SK-N-SH (cell line): Measurements from ENCODE around the gene MCF2L2. TPM values are rescaled to one million over a fixed set of nuclear protein-coding genes. Genes with fewer than 3 reads are reported as not detected.

Experiments
- CTCF ChIA-PET: fragments of 300-600, 350-600 bp; formaldehyde crosslinking; extraction: SDS; loops from one replicate; lab custom pipeline; 2021; lab: Yijun Ruan, JAX
- POLR2A ChIA-PET: fragments of 350-600 bp; sonication (Branson Sonifier 250); formaldehyde crosslinking; extraction: SDS; loops from one replicate; lab custom pipeline; 2020; ENCODE audit warnings: antibody characterized with exemption, inconsistent platforms; lab: Yijun Ruan, JAX
- DNase-seq: peaks from one replicate; pipeline ENCODE4 v3.0.0; 2012
- H2AFZ ChIP-seq: fragments of 200-600 bp; sonication (generic); 2 replicates; pipeline ENCODE4 v1.8.1; 2016; ENCODE audit warnings: antibody characterized with exemption, mild to moderate bottlenecking, low read depth
- H3F3A ChIP-seq: fragments of 200-600 bp; sonication (generic); replicated peaks from 2 replicates; pipeline ENCODE3; 2016; ENCODE audit warnings: antibody characterized with exemption, mild to moderate bottlenecking; ENCODE audit not compliant: insufficient read depth
- H3K27ac ChIP-seq, 2 experiments: fragments of 200-500 bp in 1 of 2; fragments of 200-600 bp in 1 of 2; sonication (Bioruptor generic) in 1 of 2; sonication (generic), shearing (Covaris generic) in 1 of 2; 2 replicates each; pipeline versions ENCODE4 v1.5.1 to v1.6.1; 2014 to 2016; ENCODE audit warnings: low read depth in 2 of 2, inconsistent platforms in 1 of 2, low read length in 1 of 2, mild to moderate bottlenecking in 1 of 2, mixed read lengths in 1 of 2
- H3K27me3 ChIP-seq: fragments of 200-600 bp; sonication (generic), shearing (Covaris generic); 2 replicates; pipeline ENCODE4 v1.6.1; 2016; ENCODE audit warnings: mixed run types; ENCODE audit not compliant: insufficient read depth
- H3K36me3 ChIP-seq, 2 experiments: fragments of 200-500 bp in 1 of 2; fragments of 200-600 bp in 1 of 2; sonication (Bioruptor generic) in 1 of 2; sonication (generic) in 1 of 2; replicated peaks in 1 of 2; 2 replicates each; pipeline versions ENCODE3 to v1.5.1; 2014 to 2016; ENCODE audit warnings: low read length in 1 of 2, mild to moderate bottlenecking in 1 of 2; ENCODE audit not compliant: insufficient read depth in 2 of 2, control insufficient read depth in 1 of 2
- H3K4me1 ChIP-seq, 2 experiments: fragments of 200-500 bp in 1 of 2; fragments of 200-600 bp in 1 of 2; sonication (Bioruptor generic) in 1 of 2; sonication (generic), shearing (Covaris generic) in 1 of 2; 2 replicates each; pipeline versions ENCODE4 v1.5.1 to v1.6.1; 2014 to 2016; ENCODE audit warnings: low read depth in 1 of 2, low read length in 1 of 2, mixed run types in 1 of 2; ENCODE audit not compliant: insufficient read depth in 2 of 2, control insufficient read depth in 1 of 2
- H3K4me2 ChIP-seq: fragments of 200-600 bp; sonication (generic), shearing (Covaris generic); 2 replicates; pipeline ENCODE4 v1.6.1; 2017; ENCODE audit warnings: mixed run types
- H3K4me3 ChIP-seq, 2 experiments: fragments of 200-500 bp in 1 of 2; fragments of 200-600 bp in 1 of 2; sonication (Bioruptor generic) in 1 of 2; sonication (generic), shearing (Covaris generic) in 1 of 2; 2 replicates each; pipeline versions ENCODE4 v1.5.1 to v1.8.1; 2014 to 2016; ENCODE audit warnings: low read depth in 2 of 2, inconsistent platforms in 1 of 2, low read length in 1 of 2, mild to moderate bottlenecking in 1 of 2, mixed read lengths in 1 of 2, moderate library complexity in 1 of 2
- H3K79me2 ChIP-seq: fragments of 200-600 bp; sonication (generic); 2 replicates; pipeline ENCODE4 v1.8.1; 2017; ENCODE audit warnings: mild to moderate bottlenecking; ENCODE audit not compliant: insufficient read depth
- H3K9ac ChIP-seq: fragments of 200-600 bp; sonication (generic); 2 replicates; pipeline ENCODE4 v1.6.1; 2017; ENCODE audit warnings: mixed run types
- H3K9me2 ChIP-seq: fragments of 200-600 bp; sonication (generic); 2 replicates; pipeline ENCODE4 v1.6.1; 2017; ENCODE audit warnings: mixed run types
- H3K9me3 ChIP-seq: fragments of 200-600 bp; sonication (generic); 2 replicates; pipeline ENCODE4 v1.6.1; 2017; ENCODE audit warnings: mixed run types, mild to moderate bottlenecking, moderate library complexity
- H4K20me1 ChIP-seq: fragments of 200-600 bp; sonication (generic); 2 replicates; pipeline ENCODE4 v1.6.1; 2017; ENCODE audit warnings: mild to moderate bottlenecking, mixed run types; ENCODE audit not compliant: insufficient read depth
- EP300 ChIP-seq, 2 experiments: IDR thresholded peaks; 2 replicates each; pipeline versions ENCODE4 v1.4.0 to v1.6.1; 2012; ENCODE audit warnings: borderline replicate concordance in 1 of 2, low read depth in 1 of 2, low read length in 1 of 2
- EZH2phosphoT487 ChIP-seq: fragments of 200-600 bp; sonication (generic); IDR thresholded peaks from 2 replicates; pipeline ENCODE4 v1.6.1; 2017; ENCODE audit warnings: low read depth, mixed run types, mild to moderate bottlenecking, antibody characterized with exemption, moderate library complexity, borderline replicate concordance
- FOSL2 ChIP-seq: IDR thresholded peaks from 2 replicates; pipeline ENCODE4 v1.4.0; 2012; ENCODE audit warnings: low read depth, mild to moderate bottlenecking, moderate library complexity, borderline replicate concordance
- FOXJ3 ChIP-seq: sonication (generic); formaldehyde crosslinking; IDR thresholded peaks from 2 replicates; pipeline ENCODE4 v1.5.1; 2020; ENCODE audit warnings: mild to moderate bottlenecking, missing genetic modification reagents
- MXI1 ChIP-seq: IDR thresholded peaks from 2 replicates; pipeline ENCODE4 v1.6.1; 2012; ENCODE audit warnings: mild to moderate bottlenecking, low read depth, low read length, improper control_type of control experiment
- NRF1 ChIP-seq: IDR thresholded peaks from 2 replicates; pipeline ENCODE4 v1.6.1; 2012; ENCODE audit warnings: low read depth, mild to moderate bottlenecking, low read length
- RCOR1 ChIP-seq: fragments of 150-350 bp; IDR thresholded peaks from 2 replicates; pipeline ENCODE4 v1.6.1; 2017; ENCODE audit warnings: antibody characterized with exemption, low read length
- RFX5 ChIP-seq: IDR thresholded peaks from 2 replicates; pipeline ENCODE4 v1.6.1; 2012; ENCODE audit warnings: mild to moderate bottlenecking, improper control_type of control experiment, low read length
- RXRA ChIP-seq: IDR thresholded peaks from 2 replicates; pipeline ENCODE4 v1.4.0; 2012; ENCODE audit warnings: low read depth, mild to moderate bottlenecking, borderline replicate concordance
- TCF12 ChIP-seq: IDR thresholded peaks from 2 replicates; pipeline ENCODE4 v1.4.0; 2012
- WGBS: methylation state at CpG from one replicate; pipeline ENCODE4 v1.1.6; 2017; ENCODE audit warnings: low lambda C conversion rate; 5-methylcytosine and 5-hydroxymethylcytosine counted together
- polyA plus RNA-seq, 3 experiments: library from polyadenylated mRNA; depleted of rRNA; stranded (reverse); fragments of >200 nt; gene quantifications; 2 replicates each; pipeline ENCODE4 v1.2.3, GENCODE V29; 2012
- TF ChIP-seq, protein P1 (sequence below): fragments of 200-600 bp; sonication (generic); IDR thresholded peaks from 2 replicates; pipeline ENCODE4 v1.6.1; 2017; ENCODE audit warnings: antibody characterized with exemption, mild to moderate bottlenecking, moderate library complexity
- TF ChIP-seq, protein P2 (sequence below): IDR thresholded peaks from 2 replicates; pipeline ENCODE4 v1.4.0; 2012; ENCODE audit warnings: low read depth, borderline replicate concordance
- TF ChIP-seq, protein P3 (sequence below): IDR thresholded peaks from 2 replicates; pipeline ENCODE4 v1.4.0; 2012; ENCODE audit warnings: low read depth, borderline replicate concordance

The MCF2L2 gene
- polyA plus RNA-seq, 1 of the 3 experiments (the other 2 are of a cell fraction) = 0.56 TPM

- no peak for DNase-seq
- Histone ChIP-seq H3K27ac (no peak overlapping the region), H3F3A (no peaks in the 10 kb centered on the region), H2AFZ (no peak overlapping the region), H3K9me2 (no peaks in the 10 kb centered on the region), H3K27me3 (no peaks in the 10 kb centered on the region), H3K9me3 (no peaks in the 10 kb centered on the region), H3K9ac (no peak overlapping the region), H3K79me2 (no peaks in the 10 kb centered on the region), H3K4me2 (peak overlapping the region; percentile 81; the same call in 1 of the 2 replicates), H3K4me1 (peaks cover 0 to 3% of the 10 kb centered on the region in 2 experiments; a peak in 1 of 4 replicates), H3K4me3 (no peak overlapping the region), H4K20me1 (no peaks in the 10 kb centered on the region), H3K36me3 (no peaks in the 10 kb centered on the region)
- 96% methylated on average over 24 of the region's 25 CpGs for WGBS
- no peak for TF ChIP-seq TCF12
- TF ChIP-seq MXI1 = no peak
- no peak for TF ChIP-seq EZH2phosphoT487
- TF ChIP-seq, protein P1, sequence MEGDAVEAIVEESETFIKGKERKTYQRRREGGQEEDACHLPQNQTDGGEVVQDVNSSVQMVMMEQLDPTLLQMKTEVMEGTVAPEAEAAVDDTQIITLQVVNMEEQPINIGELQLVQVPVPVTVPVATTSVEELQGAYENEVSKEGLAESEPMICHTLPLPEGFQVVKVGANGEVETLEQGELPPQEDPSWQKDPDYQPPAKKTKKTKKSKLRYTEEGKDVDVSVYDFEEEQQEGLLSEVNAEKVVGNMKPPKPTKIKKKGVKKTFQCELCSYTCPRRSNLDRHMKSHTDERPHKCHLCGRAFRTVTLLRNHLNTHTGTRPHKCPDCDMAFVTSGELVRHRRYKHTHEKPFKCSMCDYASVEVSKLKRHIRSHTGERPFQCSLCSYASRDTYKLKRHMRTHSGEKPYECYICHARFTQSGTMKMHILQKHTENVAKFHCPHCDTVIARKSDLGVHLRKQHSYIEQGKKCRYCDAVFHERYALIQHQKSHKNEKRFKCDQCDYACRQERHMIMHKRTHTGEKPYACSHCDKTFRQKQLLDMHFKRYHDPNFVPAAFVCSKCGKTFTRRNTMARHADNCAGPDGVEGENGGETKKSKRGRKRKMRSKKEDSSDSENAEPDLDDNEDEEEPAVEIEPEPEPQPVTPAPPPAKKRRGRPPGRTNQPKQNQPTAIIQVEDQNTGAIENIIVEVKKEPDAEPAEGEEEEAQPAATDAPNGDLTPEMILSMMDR = no peak
- no peak for TF ChIP-seq RCOR1
- TF ChIP-seq, protein P2, sequence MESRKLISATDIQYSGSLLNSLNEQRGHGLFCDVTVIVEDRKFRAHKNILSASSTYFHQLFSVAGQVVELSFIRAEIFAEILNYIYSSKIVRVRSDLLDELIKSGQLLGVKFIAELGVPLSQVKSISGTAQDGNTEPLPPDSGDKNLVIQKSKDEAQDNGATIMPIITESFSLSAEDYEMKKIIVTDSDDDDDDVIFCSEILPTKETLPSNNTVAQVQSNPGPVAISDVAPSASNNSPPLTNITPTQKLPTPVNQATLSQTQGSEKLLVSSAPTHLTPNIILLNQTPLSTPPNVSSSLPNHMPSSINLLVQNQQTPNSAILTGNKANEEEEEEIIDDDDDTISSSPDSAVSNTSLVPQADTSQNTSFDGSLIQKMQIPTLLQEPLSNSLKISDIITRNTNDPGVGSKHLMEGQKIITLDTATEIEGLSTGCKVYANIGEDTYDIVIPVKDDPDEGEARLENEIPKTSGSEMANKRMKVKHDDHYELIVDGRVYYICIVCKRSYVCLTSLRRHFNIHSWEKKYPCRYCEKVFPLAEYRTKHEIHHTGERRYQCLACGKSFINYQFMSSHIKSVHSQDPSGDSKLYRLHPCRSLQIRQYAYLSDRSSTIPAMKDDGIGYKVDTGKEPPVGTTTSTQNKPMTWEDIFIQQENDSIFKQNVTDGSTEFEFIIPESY = no peak
- no peak for TF ChIP-seq FOXJ3
- no peak for TF ChIP-seq RXRA
- no peak for TF ChIP-seq EP300 (IDR thresholded peaks at IDR 0.05; ENCODE audit: borderline replicate concordance in 1 of 2, low read depth in 1 of 2, low read length in 1 of 2)
- TF ChIP-seq FOSL2 = no peak
- no peak for TF ChIP-seq NRF1
- TF ChIP-seq, protein P3, sequence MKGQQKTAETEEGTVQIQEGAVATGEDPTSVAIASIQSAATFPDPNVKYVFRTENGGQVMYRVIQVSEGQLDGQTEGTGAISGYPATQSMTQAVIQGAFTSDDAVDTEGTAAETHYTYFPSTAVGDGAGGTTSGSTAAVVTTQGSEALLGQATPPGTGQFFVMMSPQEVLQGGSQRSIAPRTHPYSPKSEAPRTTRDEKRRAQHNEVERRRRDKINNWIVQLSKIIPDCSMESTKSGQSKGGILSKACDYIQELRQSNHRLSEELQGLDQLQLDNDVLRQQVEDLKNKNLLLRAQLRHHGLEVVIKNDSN = no peak
- TF ChIP-seq RFX5 = no peak
- ChIA-PET CTCF (interaction anchor here (0.7 to 1.1 kb wide), 3 partner anchors 24 to 225 kb away, joined by 3 to 4 read pairs (median 3); no protein-coding TSS in a partner anchor), POLR2A (no interaction called here)
Measured at GRCh38 chr3:183161552-183162336, 266.7 kb downstream of the MCF2L2 start.
